ENCODE results near the gene ALLC.

ALLC gene

GRCh38 chr2:3661149-3661660, 3.2 kb downstream of the ALLC start:
- no peak for TF ChIP-seq CTCF (IDR thresholded peaks at IDR 0.05; ENCODE audit: extremely low read depth, missing control alignments)

GRCh38 chr2:3662239-3662638, 4.2 kb downstream of the ALLC start:
- no peak for DNase-seq (ENCODE audit: low spot score)
- no peak for TF ChIP-seq CTCF (IDR thresholded peaks at IDR 0.05; ENCODE audit: extremely low read depth, missing control alignments)

More at GRCh38 chr2:3661149-3661660, 3.2 kb downstream of the ALLC start:
- DNase-seq (ENCODE audit: low spot score) = no peak

- DNase-seq (ENCODE audit: low spot score) = no peak
- no peak for TF ChIP-seq CTCF (IDR thresholded peaks at IDR 0.05; ENCODE audit: extremely low read depth, missing control alignments)
Observed at GRCh38 chr2:3664118-3664517, 6.1 kb downstream of the ALLC start.

GRCh38 chr2:3664925-3665324, 6.9 kb downstream of the ALLC start:
- no peak for DNase-seq (ENCODE audit: low spot score)
- no peak for TF ChIP-seq CTCF (IDR thresholded peaks at IDR 0.05; ENCODE audit: extremely low read depth, missing control alignments)

- DNase-seq (ENCODE audit: low spot score) = no peak
- no peak for TF ChIP-seq CTCF (IDR thresholded peaks at IDR 0.05; ENCODE audit: extremely low read depth, missing control alignments)
Observed at GRCh38 chr2:3665886-3666612, 8.0 kb downstream of the ALLC start.

- no peak for TF ChIP-seq CTCF (IDR thresholded peaks at IDR 0.05; ENCODE audit: extremely low read depth, missing control alignments)
- no peak for DNase-seq (ENCODE audit: low spot score)
Observed at GRCh38 chr2:3666613-3666975, 8.6 kb downstream of the ALLC start.

- DNase-seq (ENCODE audit: low spot score) = no peak
- no peak for TF ChIP-seq CTCF (IDR thresholded peaks at IDR 0.05; ENCODE audit: extremely low read depth, missing control alignments)
Observed at GRCh38 chr2:3667151-3667631, 9.2 kb downstream of the ALLC start.

All from GM20000 (cell line).